GM12878 (cell line): Measurements from ENCODE around the gene COQ4. TPM values are rescaled to one million over a fixed set of nuclear protein-coding genes. Genes with fewer than 3 reads are reported as not detected.

Experiments
- ATAC-seq: fragments of 200-7000 bp; cut with Tn5 transposase; 3 replicates; pipeline ENCODE4 v1.9.1; 2020; ENCODE audit warnings: mild to moderate bottlenecking, moderate library complexity
- BruUV-seq: library from RNA; stranded (reverse); fragments of 400-500 nt; replicated peaks from 2 replicates; lab custom pipeline; 2021; lab: Mats Ljungman, UMichigan
- CTCF ChIA-PET: fragments of 300-600 bp; sonication (Branson Sonifier 250); formaldehyde crosslinking; extraction: SDS; loops from one replicate; lab custom pipeline; 2021; ENCODE audit warnings: inconsistent platforms; lab: Yijun Ruan, JAX
- POLR2A ChIA-PET: fragments of 350-600 bp; formaldehyde crosslinking; extraction: SDS; loops from one replicate; lab custom pipeline; 2021; ENCODE audit warnings: inconsistent platforms; lab: Charles Lee
- RAD21 ChIA-PET: fragments of 300-600 bp; sonication (Branson Sonifier 250); formaldehyde crosslinking; loops from one replicate; lab custom pipeline; 2023; ENCODE audit warnings: antibody characterized with exemption; ENCODE audit not compliant: unreplicated experiment; lab: Charles Lee
- SMC1A ChIA-PET: fragments of 300-600 bp; sonication (Branson Sonifier 250); formaldehyde crosslinking; loops from one replicate; lab custom pipeline; 2023; ENCODE audit not compliant: unreplicated experiment, uncharacterized antibody; lab: Charles Lee
- DNase-seq: peaks from one replicate; pipeline ENCODE4 v3.0.0-alpha.2; 2011; ENCODE audit warnings: low read depth, low spot score
- FAIRE-seq: peaks from 3 replicates; lab custom pipeline; 2011; peaks lifted over from hg19 to GRCh38; lab: Jason Lieb, UNC
- H2AFZ ChIP-seq: 2 replicates; pipeline ENCODE4 v1.6.0; 2011; ENCODE audit warnings: low read depth, low read length, control low read depth; ENCODE audit not compliant: control insufficient read depth
- H3K27ac ChIP-seq: 2 replicates; pipeline ENCODE4 v1.5.1; 2011; ENCODE audit warnings: control low read depth; ENCODE audit not compliant: control insufficient read depth, insufficient read depth
- H3K27me3 ChIP-seq, 2 experiments: replicated peaks in 1 of 2; 2 replicates each; pipeline versions ENCODE4 v1.6.0 to v1.6.1; 2011; ENCODE audit warnings: low read length in 1 of 2; ENCODE audit not compliant: control insufficient read depth in 2 of 2, insufficient read depth in 2 of 2
- H3K36me3 ChIP-seq, 2 experiments: 2 replicates each; pipeline ENCODE4 v1.5.1; 2011; ENCODE audit warnings: low read length in 1 of 2; ENCODE audit not compliant: control insufficient read depth in 2 of 2, insufficient read depth in 2 of 2
- H3K4me1 ChIP-seq: 2 replicates; pipeline ENCODE4 v1.6.1; 2011; ENCODE audit warnings: mild to moderate bottlenecking, low read length, moderate library complexity, mixed read lengths; ENCODE audit not compliant: control insufficient read depth, insufficient read depth
- H3K4me2 ChIP-seq: 2 replicates; pipeline ENCODE4 v1.6.0; 2011; ENCODE audit warnings: control low read depth; ENCODE audit not compliant: control insufficient read depth, insufficient read depth
- H3K4me3 ChIP-seq: fragments of 200-600 bp; sonication (generic); 2 replicates; pipeline ENCODE4 v1.5.1; 2016
- H3K79me2 ChIP-seq: 2 replicates; pipeline ENCODE4 v1.6.0; 2011; ENCODE audit warnings: low read length; ENCODE audit not compliant: control insufficient read depth, insufficient read depth
- H3K9ac ChIP-seq: 2 replicates; pipeline ENCODE4 v1.8.0; 2011; ENCODE audit warnings: low read length, control low read depth, mixed read lengths; ENCODE audit not compliant: control insufficient read depth, insufficient read depth
- H3K9me3 ChIP-seq: replicated peaks from 3 replicates; pipeline ENCODE4 v1.5.1; 2011; ENCODE audit warnings: mild to moderate bottlenecking, low read length; ENCODE audit not compliant: control insufficient read depth, insufficient read depth
- H4K20me1 ChIP-seq: 2 replicates; pipeline ENCODE4 v1.6.0; 2011; ENCODE audit not compliant: control insufficient read depth, insufficient read depth
- ATF2 ChIP-seq: IDR thresholded peaks from 2 replicates; pipeline ENCODE4 v1.6.1; 2012; ENCODE audit warnings: low read length, inconsistent platforms
- CBX3 ChIP-seq: fragments of 200-600 bp; sonication (generic); IDR thresholded peaks from 2 replicates; pipeline ENCODE4 v1.6.1; 2016; ENCODE audit warnings: low read depth, borderline replicate concordance
- CEBPB ChIP-seq, 2 experiments: fragments of 150-350 bp in 1 of 2; IDR thresholded peaks; 2 replicates each; pipeline ENCODE4 v1.6.1; 2012 to 2014; ENCODE audit warnings: low read depth in 2 of 2, low read length in 2 of 2, borderline replicate concordance in 1 of 2, inconsistent platforms in 1 of 2
- E2F4 ChIP-seq: IDR thresholded peaks from 2 replicates; pipeline ENCODE4 v1.6.1; 2012; ENCODE audit warnings: low read depth, low read length, improper control_type of control experiment
- ETV6 ChIP-seq, 2 experiments: fragments of 450-650 bp in 1 of 2; IDR thresholded peaks in 1 of 2; conservative IDR thresholded peaks in 1 of 2; 2 replicates each; pipeline ENCODE4 v1.6.1; 2014; ENCODE audit warnings: antibody characterized with exemption in 1 of 2, borderline replicate concordance in 1 of 2, low read depth in 1 of 2, mild to moderate bottlenecking in 1 of 2, moderate library complexity in 1 of 2
- EZH2 ChIP-seq: IDR thresholded peaks from 2 replicates; pipeline ENCODE4 v1.6.1; 2012; ENCODE audit warnings: low read depth, mild to moderate bottlenecking, control low read depth, inconsistent platforms, low read length, borderline replicate concordance; ENCODE audit not compliant: control insufficient read depth
- HDGF ChIP-seq: fragments of 450-650 bp; IDR thresholded peaks from 2 replicates; pipeline ENCODE4 v1.6.1; 2016; ENCODE audit warnings: antibody characterized with exemption
- IRF3 ChIP-seq: fragments of 450-650 bp; IDR thresholded peaks from 2 replicates; pipeline ENCODE4 v1.6.1; 2014; ENCODE audit warnings: mild to moderate bottlenecking
- KDM1A ChIP-seq: fragments of 200-600 bp; sonication (generic); IDR thresholded peaks from 2 replicates; pipeline ENCODE4 v1.6.1; 2016; ENCODE audit warnings: borderline replicate concordance
- NFYA ChIP-seq: IDR thresholded peaks from 2 replicates; pipeline ENCODE4 v1.6.1; 2011; ENCODE audit warnings: low read depth, mild to moderate bottlenecking, low read length, improper control_type of control experiment, borderline replicate concordance
- NRF1 ChIP-seq: conservative IDR thresholded peaks from 2 replicates; pipeline ENCODE4 v1.6.1; 2011; ENCODE audit warnings: mild to moderate bottlenecking, low read depth, low read length, improper control_type of control experiment
- PML ChIP-seq: IDR thresholded peaks from 2 replicates; pipeline ENCODE4 v1.6.1; 2012; ENCODE audit warnings: low read length, inconsistent platforms
- RB1 ChIP-seq: fragments of 450-650 bp; formaldehyde crosslinking; IDR thresholded peaks from 2 replicates; pipeline ENCODE4 v1.6.1; 2017; ENCODE audit warnings: mild to moderate bottlenecking, borderline replicate concordance
- SKIL ChIP-seq: fragments of 450-650 bp; IDR thresholded peaks from 2 replicates; pipeline ENCODE4 v1.6.1; 2017; ENCODE audit warnings: mild to moderate bottlenecking, low read depth, inconsistent platforms; ENCODE audit not compliant: poor library complexity, severe bottlenecking
- SUPT20H ChIP-seq: IDR thresholded peaks from 2 replicates; pipeline ENCODE4 v1.6.1; 2011; ENCODE audit warnings: low read depth, mild to moderate bottlenecking, low read length, moderate library complexity, borderline replicate concordance; ENCODE audit not compliant: control insufficient read depth
- ZNF622 ChIP-seq: fragments of 450-650 bp; IDR thresholded peaks from 2 replicates; pipeline ENCODE4 v1.6.1; 2017; ENCODE audit warnings: mild to moderate bottlenecking, inconsistent platforms
- WGBS: methylation state at CpG from one replicate; pipeline ENCODE4 v1.1.6; 2016; ENCODE audit warnings: low lambda C conversion rate; ENCODE audit not compliant: insufficient replicate concordance, insufficient coverage; ENCODE audit errors: missing lambda C conversion rate; 5-methylcytosine and 5-hydroxymethylcytosine counted together
- in situ Hi-C: fragments of 300-500 bp; cut with MboI; formaldehyde crosslinking; loops from 9 replicates; pipeline ENCODE4 v1.14.3; 2018; ENCODE audit warnings: mixed read lengths
- intact Hi-C: fragments of 100-400 bp; cut with micrococcal nuclease; formaldehyde crosslinking; loops from one replicate; pipeline ENCODE4 v1.14.2; 2022; ENCODE audit not compliant: unreplicated experiment
- polyA plus RNA-seq, 11 experiments: library from polyadenylated mRNA; depleted of rRNA in 4 of 11; unstranded in 6 of 11; stranded (reverse) in 5 of 11; fragments of >200 nt; fragmentation: Nextera tagmentation in 4 of 11; fragmentation: Illumina TruSeq in 1 of 11; extraction: Ambion mirVana in 4 of 11; extraction: Trizol in 1 of 11; gene quantifications; 1 replicate in 1 of 11; 2 replicates in 10 of 11; pipeline versions ENCODE4 v1.2.1 to v1.2.3, GENCODE V29; 2011 to 2016; ENCODE audit warnings: inconsistent platforms in 2 of 11, missing spikeins in 2 of 11, low read depth in 1 of 11
- total RNA-seq, 4 experiments: library from RNA; depleted of rRNA in 3 of 4; stranded (reverse); fragments of >200 nt in 3 of 4; fragmentation: Illumina TruSeq in 1 of 4; extraction: Trizol in 1 of 4; gene quantifications; 2 replicates each; pipeline versions ENCODE4 v1.2.1 to v1.2.3, GENCODE V29; 2013 to 2021

COQ4 gene
- total and polyA plus RNA-seq, 10 of the 15 experiments (the other 5 are each of a cell fraction or from before 2014, with no cell fraction given): 3.8 to 64.1 (median 38.6) TPM

GRCh38 chr9:128298535-128299482 is 23.8 kb upstream of the COQ4 start:
- Histone ChIP-seq H3K36me3 (no peaks in the 10 kb centered on the region), H3K4me3 (no peak overlapping the region), H3K27me3 (no peaks in the 10 kb centered on the region), H2AFZ (no peak overlapping the region), H3K9ac (no peak overlapping the region), H3K9me3 (no peaks in the 10 kb centered on the region), H4K20me1 (no peaks in the 10 kb centered on the region), H3K4me2 (no peak overlapping the region), H3K79me2 (no peaks in the 10 kb centered on the region), H3K27ac (no peak overlapping the region), H3K4me1 (no peaks in the 10 kb centered on the region)
- no peak for FAIRE-seq
- intact Hi-C loops: no loop called here
- BruUV-seq: no TSS peak
- no peak for TF ChIP-seq PML
- no peak for TF ChIP-seq ETV6 (conservative IDR thresholded peaks at IDR 0.05 in 1 of 2, IDR thresholded peaks at IDR 0.05 in 1 of 2; ENCODE audit: borderline replicate concordance in 1 of 2, low read depth in 1 of 2)
- TF ChIP-seq EZH2: no peak
- no peak for TF ChIP-seq RB1
- no peak for TF ChIP-seq ATF2
- no peak for TF ChIP-seq NRF1
- TF ChIP-seq E2F4: no peak
- TF ChIP-seq HDGF: no peak
- no peak for TF ChIP-seq NFYA
- no peak for TF ChIP-seq IRF3
- TF ChIP-seq SUPT20H: no peak
- TF ChIP-seq ZNF622: no peak
- TF ChIP-seq KDM1A: no peak
- no peak for TF ChIP-seq CBX3
- no peak for TF ChIP-seq SKIL
- no peak for TF ChIP-seq CEBPB (IDR thresholded peaks at IDR 0.05; ENCODE audit: borderline replicate concordance in 1 of 2, low read depth in 2 of 2, low read length in 2 of 2)
- in situ Hi-C loops: no loop called here
- ChIA-PET SMC1A (interaction anchor here (0.6 kb wide), 1 partner anchor 26 kb away, joined by 4 read pairs; no protein-coding TSS in a partner anchor), POLR2A (interaction anchor here (0.7 kb wide), 1 partner anchor 195 kb away, joined by 3 read pairs; no protein-coding TSS in a partner anchor), RAD21 (interaction anchor here (0.7 to 1.4 kb wide), 2 partner anchors 43 to 63 kb away, joined by 3 to 4 read pairs; no protein-coding TSS in a partner anchor), CTCF (interaction anchor here (1.2 to 4.2 kb wide), 3 partner anchors 12 to 43 kb away, joined by 3 to 34 read pairs (median 18); no protein-coding TSS in a partner anchor)
- WGBS: 75% methylated on average over 20 of the region's 20 CpGs
- DNase-seq: no peak
- no peak for ATAC-seq
